DMS114 treated with DMSO at 0.1 percent for 48 hours (cell line): ENCODE results near the gene PLAAT4.
A peak's percentile ranks its signal among the peaks of the same experiment; 100 is the strongest.
"Not testable (repeated sequence)": the region's sequence is repeated elsewhere in the genome, so short reads cannot be mapped to it uniquely, and the experiment has no call there.

Experiments used
- DNase-seq: peaks from one replicate; lab custom pipeline; 2025; ENCODE audit not compliant: unreplicated experiment; lab: John Stamatoyannopoulos, UW

PLAAT4 gene

DNA sequence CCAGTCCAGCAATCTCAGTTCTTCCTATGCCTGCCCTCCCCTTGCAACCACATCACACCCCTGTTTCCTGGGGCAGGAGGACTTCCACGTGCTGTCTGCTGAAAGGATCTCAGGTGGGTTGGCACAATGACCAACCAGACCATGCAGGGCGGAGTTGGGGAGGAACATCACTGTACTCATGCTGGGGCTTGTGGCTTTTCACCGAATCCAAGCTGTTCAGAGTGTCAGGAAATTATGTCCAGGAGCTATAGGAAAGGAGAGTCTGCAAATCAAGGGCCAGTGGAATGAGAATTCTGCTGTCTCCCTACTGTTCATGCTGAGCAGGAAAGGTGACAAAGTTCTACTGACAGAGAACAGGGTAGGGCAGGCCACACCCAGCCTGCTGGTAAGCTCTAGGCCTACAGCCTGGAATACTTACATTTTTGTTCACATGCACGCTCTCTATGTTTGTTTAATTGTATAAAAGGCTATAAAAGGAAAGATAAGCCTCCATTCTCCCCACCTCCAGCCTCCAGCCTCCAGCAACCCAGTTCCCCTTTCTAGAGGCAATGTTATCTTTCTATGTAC is 28.3 kb downstream of the PLAAT4 start:
- DNase-seq = no peak

DNA sequence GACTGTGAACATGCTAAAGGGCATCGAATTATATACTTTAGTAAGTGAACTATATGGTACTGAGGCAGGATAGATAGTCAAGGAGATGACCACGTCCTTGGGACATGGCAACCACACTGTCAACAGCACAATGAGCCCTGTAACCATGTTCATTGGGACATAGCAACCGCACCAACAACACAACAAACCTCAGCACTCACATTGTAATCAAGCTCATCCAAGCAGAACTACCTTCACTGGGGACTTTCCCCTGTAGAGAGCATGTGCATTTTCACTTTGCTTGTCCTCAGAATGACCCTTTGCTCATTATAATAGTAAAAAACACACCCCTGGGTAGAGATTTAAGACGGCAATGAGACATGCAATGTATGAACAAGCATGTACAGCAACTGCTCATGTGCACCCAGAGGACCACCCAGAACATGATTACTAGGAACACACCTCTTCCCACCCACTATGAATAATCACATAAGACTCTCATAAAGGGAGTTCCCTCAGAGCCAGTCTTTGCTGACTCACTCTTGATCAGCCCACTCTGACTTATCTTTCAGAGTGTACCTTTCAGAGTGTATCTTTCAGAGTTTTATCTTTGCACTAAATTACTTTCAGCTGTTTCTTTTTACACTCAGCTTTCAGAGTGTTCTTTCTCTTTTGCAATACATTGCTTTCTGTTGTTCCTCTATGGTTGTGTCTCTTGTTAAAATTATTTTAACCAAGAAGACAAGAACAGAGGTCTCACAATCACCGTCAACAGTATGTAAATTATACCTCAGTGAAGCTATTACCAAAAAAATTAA is 30.6 kb downstream of the PLAAT4 start:
- DNase-seq = no peak

DNA sequence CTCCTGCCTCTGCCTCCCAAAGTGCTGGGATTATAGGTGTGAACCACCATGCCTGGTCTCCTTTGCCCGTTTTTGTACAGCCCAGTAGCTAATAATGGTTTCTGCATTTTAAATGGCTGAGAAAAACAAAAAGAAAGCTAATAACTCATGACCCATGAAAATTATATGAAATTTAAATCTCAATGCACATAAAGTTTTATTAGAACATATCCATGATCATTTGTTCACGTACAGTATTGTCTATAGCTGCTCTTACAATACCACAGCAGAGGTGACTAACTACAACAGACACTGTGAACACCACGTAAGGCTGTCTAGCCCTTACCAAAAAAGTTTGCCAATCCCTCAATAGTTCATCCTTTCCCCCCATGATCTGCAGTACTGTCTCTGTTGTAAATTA is 33.0 kb downstream of the PLAAT4 start:
- DNase-seq = no peak

DNA sequence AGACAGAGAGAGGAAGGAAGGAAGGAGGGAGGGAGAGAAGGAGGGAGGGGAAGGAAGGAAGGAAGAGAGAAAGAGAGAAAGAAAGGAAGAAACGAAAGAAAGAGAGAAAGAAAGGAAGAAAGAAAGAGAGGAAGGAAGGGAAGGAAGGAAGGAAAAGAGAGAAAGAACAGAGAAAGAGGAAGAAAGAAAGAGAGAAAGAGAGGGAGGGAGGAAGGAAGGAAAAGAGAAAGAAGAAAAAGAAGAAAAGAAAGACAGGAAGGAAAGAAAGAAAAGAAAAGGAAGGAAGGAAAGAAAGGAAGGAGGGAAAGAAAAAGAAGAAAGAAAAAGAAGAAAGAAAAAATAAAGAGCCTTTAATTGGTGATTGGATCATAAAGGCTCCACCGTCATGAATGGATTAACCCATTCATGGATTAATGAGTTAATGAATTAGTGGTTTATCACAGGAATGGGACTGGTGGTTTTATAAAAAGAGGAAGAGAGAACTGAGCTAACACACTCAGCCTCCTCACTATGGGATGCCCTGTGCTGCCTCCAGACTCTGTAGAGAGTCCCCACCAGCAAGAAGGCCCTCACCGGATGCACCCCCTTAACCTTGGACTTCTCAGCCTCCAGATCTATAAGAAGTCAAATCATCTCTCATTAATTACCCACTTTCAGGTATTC is 35.5 kb downstream of the PLAAT4 start:
- no peak for DNase-seq

DNA sequence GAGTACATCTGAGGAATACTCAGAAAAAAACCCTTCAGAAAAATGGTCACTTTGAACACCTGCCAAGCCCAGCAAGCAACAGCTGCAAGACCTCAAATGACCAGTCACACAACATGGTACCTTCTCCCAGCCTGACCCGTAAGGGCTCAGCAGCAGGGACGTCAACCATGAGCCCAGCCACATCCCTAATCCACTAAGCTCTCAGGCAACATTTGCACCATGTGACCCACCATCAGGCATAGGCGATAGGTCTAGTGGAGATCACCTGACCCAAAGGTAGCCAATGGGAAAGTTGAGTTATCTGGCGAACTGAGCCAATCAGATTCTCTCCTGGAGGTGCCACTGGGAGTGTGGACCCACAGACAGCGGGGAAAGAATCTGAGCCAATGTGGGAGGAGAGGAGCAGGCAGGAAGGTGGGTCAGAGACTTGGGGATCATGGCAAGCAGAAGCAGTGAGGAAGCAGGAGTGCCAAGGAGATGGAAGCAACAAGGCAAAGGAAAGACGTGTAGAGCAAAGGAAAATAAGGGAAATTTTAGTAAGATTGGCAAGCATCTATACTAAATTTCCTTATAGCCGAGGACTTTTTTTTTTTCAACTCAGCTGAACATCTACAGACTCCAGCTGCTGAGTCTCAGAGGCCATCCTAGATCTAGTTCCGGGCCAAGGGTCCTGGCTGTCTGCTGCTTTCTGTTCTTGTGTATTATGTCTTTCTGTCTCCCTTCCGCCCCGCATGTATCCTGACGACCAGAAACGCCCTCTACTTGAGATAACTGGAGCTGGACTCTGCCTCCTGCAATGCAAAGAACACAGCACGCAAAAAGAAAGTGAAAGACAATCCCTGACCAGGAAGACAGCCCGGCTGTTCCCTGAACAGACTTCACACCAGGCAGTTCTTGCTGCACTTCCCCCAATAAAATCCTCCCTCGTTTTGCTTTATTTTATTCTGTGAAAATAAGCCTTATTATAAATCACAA is 37.6 kb downstream of the PLAAT4 start:
- no peak for DNase-seq

DNA sequence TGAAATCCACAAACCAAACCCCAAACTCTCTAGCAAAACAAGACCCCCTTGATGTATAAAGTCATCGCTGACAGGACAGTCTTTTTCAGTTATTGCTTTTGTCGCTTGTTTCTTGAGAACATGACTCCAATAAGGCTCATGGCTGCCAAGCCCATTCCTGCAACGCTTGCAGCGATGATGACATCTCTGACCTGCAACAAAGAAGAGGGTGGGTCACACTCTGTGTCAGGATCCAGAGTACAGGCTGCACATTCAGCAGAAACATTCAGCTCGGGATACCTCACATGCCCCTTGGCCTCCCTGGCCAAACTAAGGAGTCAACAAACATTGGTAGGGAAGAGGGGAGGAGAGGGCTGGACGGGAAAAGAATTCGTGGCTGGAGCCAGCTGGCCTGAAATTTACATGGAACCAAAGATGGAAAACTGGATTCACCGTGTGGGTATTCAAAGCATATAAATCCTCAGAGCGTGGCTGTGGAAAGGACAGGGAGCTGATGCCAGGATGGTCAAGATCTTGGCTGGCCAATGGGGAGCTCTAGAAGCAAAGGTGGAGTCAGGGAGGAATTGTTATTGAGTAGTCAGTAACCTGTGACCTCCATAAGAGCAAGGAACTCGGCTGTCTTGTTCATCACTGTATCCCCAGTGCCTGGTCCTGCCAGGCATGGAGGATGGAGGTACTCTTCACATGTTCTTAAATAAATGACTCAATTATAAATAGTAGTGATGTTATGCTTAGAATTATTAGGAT is 38.4 kb downstream of the PLAAT4 start:
- DNase-seq = no peak

DNA sequence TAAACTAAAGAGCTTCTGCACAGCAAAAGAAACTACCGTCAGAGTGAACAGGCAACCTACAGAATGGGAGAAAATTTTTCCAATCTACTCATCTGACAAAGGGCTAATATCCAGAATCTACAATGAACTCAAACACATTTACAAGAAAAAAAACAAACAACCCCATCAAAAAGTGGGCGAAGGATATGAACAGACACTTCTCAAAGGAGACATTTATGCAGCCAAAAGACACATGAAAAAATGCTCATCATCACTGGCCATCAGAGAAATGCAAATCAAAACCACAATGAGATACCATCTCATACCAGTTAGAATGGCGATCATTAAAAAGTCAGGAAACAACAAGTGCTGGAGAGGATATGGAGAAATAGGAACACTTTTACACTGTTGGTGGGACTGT is 42.3 kb downstream of the PLAAT4 start:
- not testable (repeated sequence) for DNase-seq

DNA sequence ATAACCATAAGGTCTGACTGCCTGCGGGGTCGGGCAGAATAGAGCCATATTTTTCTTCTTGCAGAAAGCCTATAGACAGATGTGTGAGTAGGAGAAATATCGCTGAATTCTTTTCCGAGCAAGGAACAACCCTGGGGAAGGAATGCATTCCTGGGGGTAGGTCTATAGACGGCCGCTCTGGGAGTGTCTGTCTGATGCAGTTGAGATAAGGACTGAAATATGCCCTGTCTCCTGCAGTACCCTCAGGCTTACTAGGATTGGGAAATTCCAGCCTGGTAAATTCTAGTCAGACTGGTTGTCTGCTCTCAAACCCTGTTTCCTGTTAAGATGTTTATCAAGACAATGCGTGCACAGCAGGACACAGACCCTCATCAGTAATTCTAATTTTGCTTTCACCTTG is 44.6 kb downstream of the PLAAT4 start:
- not testable (repeated sequence) for DNase-seq

DNA sequence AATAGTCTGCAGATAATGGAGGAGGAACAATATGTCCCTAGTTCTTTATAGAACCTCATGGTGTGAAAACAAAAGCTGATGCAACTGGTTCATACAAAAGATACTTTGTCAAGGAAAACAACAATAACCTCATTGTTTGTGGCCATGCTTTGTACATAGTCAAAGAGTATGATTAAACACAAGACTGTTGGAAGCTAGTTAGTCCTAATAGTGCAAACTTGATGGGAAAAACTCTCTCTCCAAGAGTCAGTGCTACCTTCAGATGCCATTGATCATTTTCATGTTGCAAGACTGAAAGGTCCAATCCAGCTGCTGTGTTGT is 46.7 kb downstream of the PLAAT4 start:
- no peak for DNase-seq

DNA sequence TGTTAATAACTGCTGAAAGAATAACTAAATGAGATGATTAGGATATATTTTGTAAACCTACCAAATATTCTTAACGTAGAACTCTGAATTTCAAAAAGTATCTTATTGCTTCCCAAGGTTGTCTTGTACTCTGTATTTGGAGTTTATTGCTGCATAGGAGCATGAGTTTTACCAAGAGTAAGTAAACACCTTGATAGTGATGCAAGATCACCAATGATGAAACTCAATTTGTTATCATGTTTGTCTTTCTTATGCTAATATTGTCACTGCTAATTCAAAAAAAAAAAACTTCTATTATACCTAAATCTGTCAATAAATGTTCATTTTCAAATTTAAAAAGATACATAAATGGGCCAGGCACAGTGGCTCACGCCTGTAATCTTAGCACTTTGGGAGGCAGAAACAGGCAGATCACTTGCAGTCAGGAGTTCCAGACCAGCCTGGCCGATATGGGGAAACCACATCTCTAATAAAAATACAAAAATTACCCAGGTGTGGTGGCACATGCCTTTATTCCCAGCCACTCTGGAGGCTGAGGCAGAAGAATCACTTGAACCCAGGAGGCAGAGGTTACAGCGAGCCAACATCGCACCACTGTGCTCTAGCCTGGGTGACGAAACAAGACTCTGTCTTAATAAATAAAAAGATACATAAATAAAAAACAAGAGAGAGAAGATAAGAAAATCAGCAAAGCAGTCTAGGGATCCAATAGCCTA is 50.0 kb downstream of the PLAAT4 start:
- DNase-seq = no peak

DNA sequence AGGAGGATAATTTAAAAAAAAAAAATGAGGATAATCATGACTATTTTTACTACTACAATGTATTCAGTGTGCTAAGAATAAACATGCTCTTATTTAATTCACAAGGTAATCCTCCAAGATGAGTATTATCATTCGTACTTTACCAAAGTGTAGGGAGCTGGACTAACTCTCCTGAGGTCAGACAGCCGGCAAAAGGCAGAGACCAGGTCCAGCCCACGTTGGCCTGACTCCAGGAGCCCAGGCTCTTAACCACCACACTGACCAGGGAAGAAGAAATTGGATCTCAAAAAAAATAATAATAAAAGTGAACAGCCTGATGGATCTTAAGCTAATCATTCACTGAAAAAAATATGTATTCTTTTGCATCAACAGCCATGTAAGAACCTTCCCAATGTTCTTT is 52.4 kb downstream of the PLAAT4 start:
- no peak for DNase-seq

DNA sequence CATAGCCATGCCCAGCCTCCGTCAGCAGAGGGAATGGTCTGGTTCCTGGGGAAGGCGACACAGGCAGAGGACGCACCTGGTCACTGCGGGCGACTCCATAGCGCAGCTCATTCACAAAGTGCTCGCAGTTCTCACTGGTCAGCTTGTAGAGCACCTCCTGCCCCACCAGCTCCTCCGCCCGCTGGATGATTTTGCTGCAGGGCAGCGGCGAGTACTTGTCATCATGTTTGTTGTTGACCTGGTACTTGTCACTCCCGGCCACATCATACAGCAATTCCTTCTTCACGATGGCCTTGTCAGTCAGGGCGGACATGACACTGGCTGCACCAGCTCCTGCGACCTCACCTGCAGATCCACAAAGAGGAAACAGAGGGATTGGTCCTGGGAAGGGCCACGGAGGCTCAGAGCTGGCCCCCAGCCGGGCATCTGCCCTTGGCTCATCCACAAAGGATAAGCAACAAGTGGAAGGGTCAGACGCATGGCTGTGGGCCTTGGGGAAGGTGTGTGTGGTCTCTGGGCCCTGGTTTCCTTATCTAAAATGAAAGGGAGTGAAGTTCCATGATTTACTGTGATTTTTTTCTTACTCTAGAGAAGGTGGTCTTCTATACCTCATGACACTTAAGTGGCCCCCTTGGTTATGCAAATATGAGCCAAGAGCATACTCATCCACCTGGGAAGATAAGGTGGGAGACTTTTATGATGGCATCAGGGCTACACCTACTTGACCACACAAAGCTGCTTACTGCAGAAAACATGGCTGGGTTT is 53.6 kb downstream of the PLAAT4 start:
- DNase-seq = no peak

DNA sequence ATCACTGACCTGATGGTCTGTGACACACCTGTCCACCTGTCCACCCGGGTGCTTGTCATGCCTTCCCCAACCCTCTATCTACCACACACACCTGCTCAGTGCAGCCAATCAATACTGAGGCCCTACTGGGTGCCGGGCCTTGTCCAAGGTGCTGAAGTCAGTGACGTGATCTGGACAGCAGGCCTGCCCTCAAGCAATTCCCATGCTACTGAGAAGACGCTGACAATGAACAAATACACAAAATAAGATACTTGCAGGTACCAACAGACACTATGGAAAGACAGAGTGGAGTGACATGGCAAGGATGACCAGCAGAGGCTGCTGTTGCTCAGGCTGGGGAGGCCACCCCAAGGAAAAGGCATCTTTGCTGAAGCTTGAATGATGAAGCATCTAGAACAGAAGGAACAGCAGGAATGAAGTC is 56.4 kb downstream of the PLAAT4 start:
- peak; percentile 21 for DNase-seq

DNA sequence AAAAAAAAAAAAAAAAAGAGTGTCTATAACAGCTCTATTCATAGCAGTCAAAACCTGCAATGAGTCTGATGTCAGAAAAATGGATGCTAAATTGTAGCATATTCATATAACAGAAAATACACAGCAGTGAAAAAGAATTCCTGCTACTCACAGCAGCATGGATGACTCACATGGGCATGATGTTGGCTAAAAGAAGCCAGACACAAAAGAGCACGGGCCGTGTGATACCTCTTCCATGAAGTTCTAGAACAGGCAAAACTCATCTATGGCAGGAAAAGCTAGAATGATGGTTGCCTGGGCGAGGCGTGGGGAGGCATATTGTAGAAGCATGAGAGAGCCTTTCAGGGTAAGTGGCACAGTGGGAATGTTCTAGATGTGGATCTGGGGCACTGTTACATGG is 58.7 kb downstream of the PLAAT4 start:
- no peak for DNase-seq
